ENCODE results near the gene ARMS2. TPM values are rescaled to one million over a fixed set of nuclear protein-coding genes. Genes with fewer than 3 reads are reported as not detected.

Gene ARMS2, protein sequence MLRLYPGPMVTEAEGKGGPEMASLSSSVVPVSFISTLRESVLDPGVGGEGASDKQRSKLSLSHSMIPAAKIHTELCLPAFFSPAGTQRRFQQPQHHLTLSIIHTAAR
- not detected in 2 replicates for total RNA-seq

GRCh38 chr10:122454603-122455080 is at the start of gene ARMS2:
TSS of gene ARMS2 (plus strand) at chr10:122454653. CDS start at chr10:122454728, 75 bp downstream.

DNA sequence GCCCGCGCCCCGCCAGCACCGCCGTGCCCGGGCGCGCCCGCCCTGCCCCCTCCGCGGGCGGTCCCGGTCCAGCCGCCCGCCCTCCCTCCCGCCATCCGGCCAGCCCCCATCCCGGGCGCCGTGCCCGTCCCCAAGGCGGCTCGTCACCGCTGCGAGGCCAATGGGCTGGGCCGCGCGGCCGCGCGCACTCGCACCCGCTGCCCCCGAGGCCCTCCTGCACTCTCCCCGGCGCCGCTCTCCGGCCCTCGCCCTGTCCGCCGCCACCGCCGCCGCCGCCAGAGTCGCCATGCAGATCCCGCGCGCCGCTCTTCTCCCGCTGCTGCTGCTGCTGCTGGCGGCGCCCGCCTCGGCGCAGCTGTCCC is 6.9 kb downstream of the ARMS2 start, which contains the start of gene HTRA1:
HTRA1 (plus strand) TSS at position 187 of the 362 bp plus-strand sequence; CDS start at position 287, 100 bp downstream.

Other genes with a start within 250 kb of the ARMS2 start
- 1.4 TPM in 1 of 2 replicates, not detected in the other for gene BTBD16, start 183.4 kb upstream of the ARMS2 start, total RNA-seq
- gene PLEKHA1, start 79.9 kb upstream of the ARMS2 start, total RNA-seq: 17.6 and 30.0 TPM in 2 replicates
- gene HTRA1, start 6.9 kb downstream of the ARMS2 start, total RNA-seq: 83.4 and 265 TPM in 2 replicates
- gene DMBT1, start 106.1 kb downstream of the ARMS2 start, total RNA-seq: under 0.01 and 0.13 TPM in 2 replicates
- not detected in 2 replicates for gene C10orf120, start 245.2 kb downstream of the ARMS2 start, total RNA-seq